OCI-LY1 (cell line): ENCODE measurements around the gene SERPINB12.
A peak's percentile ranks its signal among the peaks of the same experiment; 100 is the strongest.

Experiments
- H2AFZ ChIP-seq: fragments of 200-600 bp; sonication (generic), shearing (Covaris generic); 2 replicates; pipeline ENCODE4 v1.6.0; 2014; ENCODE audit warnings: antibody characterized with exemption, mild to moderate bottlenecking, low read length
- H3F3A ChIP-seq: fragments of 200-600 bp; sonication (generic), shearing (Covaris generic); 2 replicates; pipeline ENCODE4 v1.6.0; 2014; ENCODE audit warnings: mild to moderate bottlenecking, antibody characterized with exemption, low read length, moderate library complexity; ENCODE audit not compliant: insufficient read depth
- H3K27ac ChIP-seq: fragments of 200-600 bp; sonication (generic); 2 replicates; pipeline ENCODE4 v1.5.1; 2014; ENCODE audit warnings: low read length, mixed run types, mild to moderate bottlenecking, low read depth; ENCODE audit not compliant: poor library complexity, severe bottlenecking
- H3K27me3 ChIP-seq: fragments of 200-600 bp; sonication (generic); 2 replicates; pipeline ENCODE4 v1.6.0; 2014; ENCODE audit warnings: antibody characterized with exemption, mild to moderate bottlenecking, low read length, moderate library complexity; ENCODE audit not compliant: insufficient read depth
- H3K36me3 ChIP-seq: fragments of 200-600 bp; sonication (generic); 2 replicates; pipeline ENCODE4 v1.6.1; 2014; ENCODE audit warnings: mild to moderate bottlenecking, antibody characterized with exemption, low read length, moderate library complexity, mixed read lengths; ENCODE audit not compliant: insufficient read depth
- H3K4me1 ChIP-seq: fragments of 200-600 bp; sonication (generic); 2 replicates; pipeline ENCODE4 v1.5.1; 2014; ENCODE audit warnings: mild to moderate bottlenecking, low read length, moderate library complexity; ENCODE audit not compliant: insufficient read depth, severe bottlenecking
- H3K4me2 ChIP-seq: fragments of 200-600 bp; sonication (generic), shearing (Covaris generic); 2 replicates; pipeline ENCODE4 v1.6.1; 2014; ENCODE audit warnings: low read length
- H3K4me3 ChIP-seq: fragments of 200-600 bp; sonication (generic); 2 replicates; pipeline ENCODE4 v1.5.1; 2014; ENCODE audit warnings: low read length, low read depth, mild to moderate bottlenecking, mixed read lengths; ENCODE audit not compliant: poor library complexity, severe bottlenecking
- H3K79me2 ChIP-seq: fragments of 200-600 bp; shearing (Covaris generic); 2 replicates; pipeline ENCODE4 v1.6.1; 2016; ENCODE audit warnings: mixed run types, low read length, mixed read lengths; ENCODE audit not compliant: insufficient read depth
- H3K9ac ChIP-seq: fragments of 200-600 bp; sonication (generic), shearing (Covaris generic); 2 replicates; pipeline ENCODE4 v1.6.1; 2014; ENCODE audit warnings: mild to moderate bottlenecking, low read length, mixed read lengths
- H3K9me2 ChIP-seq: fragments of 200-600 bp; sonication (generic), shearing (Covaris generic); 2 replicates; pipeline ENCODE4 v1.6.1; 2014; ENCODE audit warnings: low read depth, mild to moderate bottlenecking, low read length, mixed read lengths
- H3K9me3 ChIP-seq: fragments of 200-600 bp; shearing (Covaris generic); 2 replicates; pipeline ENCODE4 v1.6.1; 2014; ENCODE audit warnings: low read length, mixed read lengths
- H4K20me1 ChIP-seq: fragments of 200-600 bp; sonication (generic), shearing (Covaris generic); 2 replicates; pipeline ENCODE4 v1.6.0; 2016; ENCODE audit warnings: mild to moderate bottlenecking, low read length; ENCODE audit not compliant: insufficient read depth
- EZH2 ChIP-seq: fragments of 200-600 bp; sonication (generic), shearing (Covaris generic); IDR thresholded peaks from 2 replicates; pipeline ENCODE4 v1.8.0; 2017; ENCODE audit warnings: borderline replicate concordance, mixed run types, mild to moderate bottlenecking, antibody characterized with exemption, low read length, moderate library complexity, mixed read lengths
- TF ChIP-seq, protein P1 (sequence below): fragments of 200-600 bp; sonication (generic), shearing (Covaris generic); IDR thresholded peaks from 2 replicates; pipeline ENCODE4 v1.5.1; 2017; ENCODE audit warnings: mild to moderate bottlenecking, antibody characterized with exemption, low read length, moderate library complexity, mixed read lengths

Gene SERPINB12

DNA sequence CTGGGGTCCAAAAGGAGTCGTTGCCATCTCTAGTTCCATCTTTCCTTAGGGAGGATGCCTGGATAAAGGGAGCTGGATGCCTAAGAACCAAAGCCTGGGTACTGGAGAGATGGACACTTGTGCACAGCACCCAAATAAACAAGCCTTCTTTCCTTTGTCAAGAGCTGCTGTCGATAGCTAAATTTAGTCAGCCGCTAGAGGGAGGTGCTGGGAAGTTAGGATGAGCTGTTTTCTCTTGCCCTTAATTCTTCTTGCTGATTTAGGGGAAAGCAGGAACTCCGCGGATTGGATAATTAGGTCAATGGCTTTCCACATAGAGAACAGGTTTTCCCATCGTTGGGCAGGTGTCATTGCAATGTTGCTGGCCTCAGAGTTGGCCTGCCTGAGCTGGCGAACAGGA is 30.9 kb upstream of the SERPINB12 start:
- no peaks in the 10 kb centered on the region for H3K27me3 ChIP-seq
- no peak overlapping the region for H3K4me3 ChIP-seq
- H4K20me1 ChIP-seq, result no peaks in the 10 kb centered on the region
- H3K79me2 ChIP-seq, result no peaks in the 10 kb centered on the region
- H3K4me1 ChIP-seq, result no peaks in the 10 kb centered on the region
- H3K4me2 ChIP-seq, result no peak overlapping the region
- H3K9me3 ChIP-seq, result no peaks in the 10 kb centered on the region
- H3K9ac ChIP-seq, result no peak overlapping the region
- no peaks in the 10 kb centered on the region for H3F3A ChIP-seq
- no peak for TF ChIP-seq EZH2
- TF ChIP-seq, protein P1, sequence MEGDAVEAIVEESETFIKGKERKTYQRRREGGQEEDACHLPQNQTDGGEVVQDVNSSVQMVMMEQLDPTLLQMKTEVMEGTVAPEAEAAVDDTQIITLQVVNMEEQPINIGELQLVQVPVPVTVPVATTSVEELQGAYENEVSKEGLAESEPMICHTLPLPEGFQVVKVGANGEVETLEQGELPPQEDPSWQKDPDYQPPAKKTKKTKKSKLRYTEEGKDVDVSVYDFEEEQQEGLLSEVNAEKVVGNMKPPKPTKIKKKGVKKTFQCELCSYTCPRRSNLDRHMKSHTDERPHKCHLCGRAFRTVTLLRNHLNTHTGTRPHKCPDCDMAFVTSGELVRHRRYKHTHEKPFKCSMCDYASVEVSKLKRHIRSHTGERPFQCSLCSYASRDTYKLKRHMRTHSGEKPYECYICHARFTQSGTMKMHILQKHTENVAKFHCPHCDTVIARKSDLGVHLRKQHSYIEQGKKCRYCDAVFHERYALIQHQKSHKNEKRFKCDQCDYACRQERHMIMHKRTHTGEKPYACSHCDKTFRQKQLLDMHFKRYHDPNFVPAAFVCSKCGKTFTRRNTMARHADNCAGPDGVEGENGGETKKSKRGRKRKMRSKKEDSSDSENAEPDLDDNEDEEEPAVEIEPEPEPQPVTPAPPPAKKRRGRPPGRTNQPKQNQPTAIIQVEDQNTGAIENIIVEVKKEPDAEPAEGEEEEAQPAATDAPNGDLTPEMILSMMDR, result peak; percentile 30; the same call in 1 of the 2 replicates
- H2AFZ ChIP-seq, result no peak overlapping the region
- H3K36me3 ChIP-seq, result no peaks in the 10 kb centered on the region
- H3K9me2 ChIP-seq, result no peaks in the 10 kb centered on the region
- no peak overlapping the region for H3K27ac ChIP-seq

DNA sequence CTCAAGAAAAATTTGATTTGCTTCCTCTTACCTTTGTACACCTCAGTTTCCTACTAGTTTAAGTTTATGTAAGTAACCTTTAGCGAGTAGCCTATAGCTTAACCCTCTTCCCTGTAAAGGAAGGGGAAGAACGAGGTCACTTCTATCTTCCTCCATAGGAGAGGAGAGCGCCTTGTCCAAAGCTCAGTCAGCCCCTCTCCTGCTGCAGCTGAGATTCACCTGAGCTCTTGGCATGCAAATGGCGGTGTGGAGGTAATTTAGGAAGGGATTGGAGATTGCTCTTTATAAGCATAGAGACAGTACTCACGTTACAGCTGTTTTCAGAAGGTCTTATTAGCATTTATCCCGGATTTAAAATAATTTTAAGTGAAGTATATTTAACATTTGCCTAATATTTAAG is 27.8 kb upstream of the SERPINB12 start:
- no peaks in the 10 kb centered on the region for H4K20me1 ChIP-seq
- H3K36me3 ChIP-seq, result no peaks in the 10 kb centered on the region
- TF ChIP-seq, protein P1, result no peak
- no peak for TF ChIP-seq EZH2
- H3K9me3 ChIP-seq, result no peaks in the 10 kb centered on the region
- no peak overlapping the region for H3K9ac ChIP-seq
- no peaks in the 10 kb centered on the region for H3K79me2 ChIP-seq
- no peaks in the 10 kb centered on the region for H3K9me2 ChIP-seq
- H3K27me3 ChIP-seq, result no peaks in the 10 kb centered on the region
- no peaks in the 10 kb centered on the region for H3F3A ChIP-seq
- H3K4me1 ChIP-seq, result no peaks in the 10 kb centered on the region
- H3K27ac ChIP-seq, result no peak overlapping the region
- no peak overlapping the region for H3K4me3 ChIP-seq
- H2AFZ ChIP-seq, result no peak overlapping the region
- no peak overlapping the region for H3K4me2 ChIP-seq

DNA sequence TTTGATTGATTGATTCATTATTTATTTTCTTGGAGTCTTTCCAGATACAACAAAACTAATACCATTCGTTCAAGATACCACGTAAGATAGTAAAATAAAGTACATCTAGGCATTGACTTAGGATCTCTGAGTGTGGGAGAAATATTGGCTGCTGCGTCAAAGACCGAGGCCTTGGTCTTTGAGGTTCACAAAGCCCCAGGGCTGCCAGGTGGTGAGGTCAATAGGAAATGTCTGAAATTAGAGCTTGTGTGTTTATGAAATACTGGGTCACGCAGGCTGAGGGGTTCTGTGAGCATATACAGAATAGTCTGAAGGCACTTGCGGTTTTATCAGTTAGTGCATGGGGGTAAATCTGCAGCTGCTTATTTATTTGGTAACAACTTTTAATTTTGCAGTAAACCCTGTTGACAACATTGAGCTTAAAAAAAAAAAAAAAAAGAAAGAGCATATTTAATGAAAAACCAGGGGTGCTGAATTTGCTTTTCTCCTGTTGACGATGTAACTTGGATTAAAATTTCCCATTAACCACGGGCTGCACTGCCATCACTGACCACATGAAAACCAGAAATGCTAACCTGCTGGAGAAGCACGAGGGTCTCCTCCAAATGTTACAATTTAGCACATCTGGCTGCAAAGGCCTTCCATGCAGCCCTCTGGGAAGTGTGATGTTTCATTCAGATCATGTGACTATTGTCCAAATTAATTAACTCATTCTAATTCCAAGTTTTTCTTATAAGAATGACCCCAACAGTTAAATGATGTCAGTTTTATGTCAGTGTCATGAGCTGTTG is 27.1 kb upstream of the SERPINB12 start:
- Histone ChIP-seq H3K27me3 (no peaks in the 10 kb centered on the region; the same call in 1 of the 2 replicates), H3K79me2 (no peaks in the 10 kb centered on the region), H3K9ac (no peak overlapping the region), H4K20me1 (no peaks in the 10 kb centered on the region), H3K4me3 (no peak overlapping the region), H3K36me3 (no peaks in the 10 kb centered on the region), H3K27ac (no peak overlapping the region), H3K9me3 (no peaks in the 10 kb centered on the region), H3F3A (no peaks in the 10 kb centered on the region), H2AFZ (no peak overlapping the region), H3K4me2 (no peak overlapping the region), H3K9me2 (no peaks in the 10 kb centered on the region), H3K4me1 (no peaks in the 10 kb centered on the region)
- TF ChIP-seq EZH2, result no peak

DNA sequence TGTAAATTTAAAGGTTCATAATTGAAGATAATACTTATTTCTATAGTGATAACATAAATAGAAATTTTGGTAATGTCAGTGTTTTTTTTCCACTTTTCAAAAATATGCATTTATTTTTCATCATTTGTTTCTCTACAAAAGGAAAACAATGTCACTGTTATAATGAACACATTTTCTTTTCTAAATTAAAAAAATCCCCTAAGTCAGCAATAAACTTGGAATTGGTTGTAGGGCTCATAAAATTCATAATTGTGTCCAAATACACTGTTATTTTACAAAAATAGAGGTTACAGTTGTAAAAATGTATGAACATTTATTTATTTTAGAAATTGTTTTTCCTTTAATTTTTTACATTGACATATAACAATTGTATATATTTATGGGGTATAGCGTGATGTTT is 26.4 kb upstream of the SERPINB12 start:
- H3K36me3 ChIP-seq, result no peaks in the 10 kb centered on the region
- H3K79me2 ChIP-seq, result no peaks in the 10 kb centered on the region
- H3K4me1 ChIP-seq, result no peaks in the 10 kb centered on the region
- H3K27me3 ChIP-seq, result no peaks in the 10 kb centered on the region; the same call in 1 of the 2 replicates
- no peak overlapping the region for H3K27ac ChIP-seq
- H3F3A ChIP-seq, result no peaks in the 10 kb centered on the region
- no peaks in the 10 kb centered on the region for H3K9me2 ChIP-seq
- H3K9me3 ChIP-seq, result no peaks in the 10 kb centered on the region
- TF ChIP-seq EZH2, result no peak
- TF ChIP-seq, protein P1, result no peak
- H3K9ac ChIP-seq, result no peak overlapping the region
- no peak overlapping the region for H2AFZ ChIP-seq
- no peak overlapping the region for H3K4me2 ChIP-seq
- no peak overlapping the region for H3K4me3 ChIP-seq
- no peaks in the 10 kb centered on the region for H4K20me1 ChIP-seq
